GM18511 (cell line): Measurements from ENCODE around the gene ITGB5.

Source experiments
- ATAC-seq: cut with Tn5 transposase; IDR thresholded peaks from one replicate; pipeline ENCODE4 v1.9.1; 2021; ENCODE audit warnings: mild to moderate bottlenecking, moderate library complexity; ENCODE audit not compliant: unreplicated experiment

Gene ITGB5

DNA sequence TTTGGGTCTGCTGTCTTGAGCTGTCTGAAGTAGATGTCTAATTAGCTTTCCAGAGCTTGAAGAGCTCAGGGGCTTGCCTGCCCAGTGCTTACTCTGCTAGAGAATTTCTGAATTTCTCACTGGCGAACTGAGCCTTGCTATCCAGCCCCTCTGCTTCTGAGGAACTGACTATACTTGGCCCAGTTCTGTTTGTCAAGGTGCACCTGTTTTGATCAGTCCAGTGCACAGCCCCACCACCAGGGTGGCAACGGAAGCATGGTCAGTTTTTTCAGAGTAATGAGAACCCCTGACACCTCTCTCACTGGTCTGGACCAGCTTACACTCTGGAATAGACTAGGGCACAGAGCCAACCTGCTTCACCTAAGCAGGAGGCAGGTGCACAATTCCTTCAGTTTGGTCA, 25.2 kb downstream of the ITGB5 start:
- no peak for ATAC-seq

DNA sequence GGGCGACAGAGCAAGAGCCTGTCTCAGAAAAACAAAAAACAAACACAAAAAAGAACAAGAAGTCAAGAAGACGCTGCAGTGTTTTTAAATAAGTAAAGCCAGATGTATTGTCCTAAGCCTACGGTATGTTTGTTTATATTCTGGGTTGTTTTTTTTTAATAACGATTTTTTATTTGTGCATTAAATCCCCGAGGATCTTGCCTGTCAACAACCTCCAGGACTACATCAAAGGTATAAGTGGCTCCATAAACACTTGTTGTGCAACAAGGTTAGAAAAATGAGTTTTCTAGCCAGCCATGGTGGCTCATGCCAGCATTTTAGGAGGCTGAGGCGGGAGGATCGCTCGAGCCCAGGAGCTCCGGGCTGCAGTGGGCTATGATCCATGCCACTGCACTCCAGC, 26.1 kb downstream of the ITGB5 start:
- no peak for ATAC-seq

DNA sequence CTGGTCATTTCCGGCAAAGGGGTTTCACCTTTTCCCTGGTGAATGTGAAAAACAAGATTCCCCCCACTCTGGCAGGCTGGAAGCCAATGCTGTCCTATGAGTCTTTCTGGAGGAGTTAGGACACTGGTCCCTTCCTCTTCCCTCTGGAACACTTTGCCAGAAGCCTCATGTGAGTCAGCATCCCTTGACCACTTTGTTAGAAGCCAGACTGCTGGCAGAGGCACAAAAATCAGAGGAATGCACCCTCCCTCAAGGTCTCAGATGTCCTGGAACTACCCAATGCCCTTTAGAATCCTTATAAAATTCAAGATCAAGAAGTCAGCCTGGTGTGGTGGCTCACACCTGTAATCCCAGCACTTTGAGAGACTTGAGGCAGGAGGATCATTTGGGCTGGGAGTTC, 26.6 kb downstream of the ITGB5 start:
- ATAC-seq: no peak

DNA sequence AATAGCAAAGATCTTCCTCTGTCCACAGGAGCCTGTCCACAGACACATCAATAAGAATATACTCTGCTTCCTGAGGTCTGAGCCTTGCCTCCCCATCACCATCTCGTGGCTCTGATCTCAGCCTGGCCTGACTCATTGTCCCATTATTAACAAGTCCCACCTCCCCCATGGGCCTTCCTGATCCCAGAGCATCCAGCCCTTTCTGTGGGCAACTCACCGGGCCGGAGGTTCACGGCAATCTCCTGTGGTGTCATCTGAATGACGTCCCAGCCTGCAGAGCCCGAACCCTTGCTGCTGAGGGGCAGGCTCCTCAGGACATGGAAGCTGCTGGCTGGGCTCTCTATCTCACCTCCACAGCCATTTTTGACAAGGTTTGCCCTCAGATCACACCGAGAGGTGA, 28.1 kb downstream of the ITGB5 start:
- ATAC-seq: no peak

DNA sequence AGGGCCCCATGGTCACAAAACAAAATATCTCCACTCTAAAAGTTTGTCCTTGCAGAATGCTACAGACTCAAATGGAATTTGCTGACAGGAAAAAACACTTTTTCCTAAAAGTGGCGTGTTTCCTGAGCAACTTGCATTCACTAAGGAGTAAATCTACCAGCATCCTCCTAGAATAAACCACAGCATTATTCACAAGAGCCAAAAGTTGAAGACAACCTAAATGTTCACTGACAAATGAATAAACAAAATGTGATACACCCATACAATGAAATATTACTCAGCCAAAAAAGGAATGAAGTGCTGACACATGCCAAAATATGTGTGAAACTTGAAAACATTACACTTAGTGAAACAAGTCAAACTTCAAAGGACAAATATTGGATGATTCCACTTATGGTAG, 28.9 kb downstream of the ITGB5 start:
- ATAC-seq: no peak

DNA sequence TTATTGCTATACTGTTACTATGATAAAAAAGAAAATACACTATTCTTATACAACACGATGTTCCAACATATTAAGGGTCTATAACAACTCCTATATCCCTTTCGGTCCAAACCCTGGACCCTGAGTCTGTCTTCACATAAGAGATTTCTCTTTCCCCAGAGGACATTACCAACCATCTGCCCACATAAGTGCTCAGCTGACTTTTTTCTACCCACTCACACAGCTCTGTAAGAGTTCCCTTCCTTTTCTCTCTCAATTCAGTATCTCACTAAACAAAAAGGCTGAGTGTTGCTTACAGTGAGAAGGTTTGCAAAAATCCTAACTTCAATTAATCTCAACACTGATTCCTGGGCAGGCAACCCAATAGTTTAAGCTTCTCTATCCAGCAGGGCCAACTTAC, 30.5 kb downstream of the ITGB5 start:
- no peak for ATAC-seq

DNA sequence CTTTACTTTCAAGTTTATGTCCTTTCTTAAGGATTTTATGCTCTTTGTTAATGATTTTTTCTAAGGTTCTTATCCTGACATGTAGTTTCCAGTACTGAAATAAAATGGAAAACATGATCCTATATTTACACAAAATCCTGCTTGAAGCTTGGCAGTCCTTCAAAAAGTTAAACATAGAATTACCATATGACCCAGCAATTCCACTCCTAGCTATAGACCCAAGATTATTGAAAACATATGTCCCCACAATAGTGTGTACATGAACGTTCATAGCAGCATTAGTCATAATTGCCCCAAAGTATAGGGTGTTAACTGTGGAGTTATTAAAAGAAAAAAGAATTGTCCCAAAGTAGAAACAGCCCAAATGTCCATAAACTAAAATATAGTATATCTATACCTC, 33.2 kb downstream of the ITGB5 start:
- ATAC-seq: no peak

DNA sequence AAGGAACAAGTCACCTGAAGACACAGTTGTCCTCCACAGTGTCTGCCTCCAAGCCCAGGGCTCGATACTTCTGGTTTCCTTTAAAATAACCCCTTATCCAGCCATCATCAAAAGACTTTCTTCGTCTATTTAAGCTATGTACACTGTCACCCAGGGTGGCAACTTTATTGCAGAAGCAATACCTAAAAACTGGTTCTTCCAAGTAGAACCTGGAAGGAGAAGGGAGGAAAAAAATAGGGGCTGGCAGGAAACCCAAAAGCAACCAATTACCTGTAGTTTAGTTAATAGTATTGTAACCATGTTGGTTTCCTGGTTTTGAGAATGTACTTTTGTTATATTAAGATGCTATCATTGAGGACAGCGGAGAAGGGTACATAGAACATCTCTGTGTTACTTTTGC, 33.7 kb downstream of the ITGB5 start:
- ATAC-seq: no peak

DNA sequence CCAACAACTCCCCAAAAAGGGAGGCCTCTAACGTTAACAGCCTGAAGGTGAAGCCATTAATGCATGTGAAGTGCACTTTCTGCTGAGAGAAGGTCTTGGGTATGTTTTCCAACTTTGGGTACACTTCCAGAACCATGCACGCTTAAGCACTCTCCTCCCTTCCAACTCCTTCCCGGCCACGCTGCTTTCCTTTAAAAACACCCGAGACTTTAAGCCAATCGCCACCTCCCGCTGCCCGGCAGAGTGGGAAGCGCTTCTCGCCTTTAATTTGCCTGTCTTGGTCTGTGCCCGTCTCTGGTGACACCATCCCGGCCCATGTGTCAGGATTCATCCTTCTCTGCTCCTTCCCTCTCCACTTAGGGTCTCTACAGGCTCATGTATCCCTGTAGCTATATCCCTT, 35.3 kb downstream of the ITGB5 start:
- ATAC-seq: no peak

DNA sequence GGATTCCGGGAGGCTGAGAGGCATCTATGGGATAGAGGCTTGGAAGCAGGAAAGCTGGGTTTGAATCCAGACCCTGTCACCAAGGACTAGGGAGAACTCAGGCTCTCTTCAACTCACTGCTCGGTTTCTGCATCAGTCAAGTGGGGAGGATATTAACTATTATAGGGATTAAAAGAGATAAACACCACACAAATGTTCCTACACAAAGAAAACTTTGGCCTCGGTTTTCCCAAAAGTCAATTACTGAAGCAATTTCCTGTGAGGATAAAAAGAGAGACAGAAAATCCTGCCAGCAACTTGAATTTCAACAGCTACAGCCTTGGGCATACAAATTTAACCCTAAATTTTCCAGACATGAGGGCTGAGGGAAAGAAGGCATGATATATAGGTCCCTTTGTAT, 36.0 kb downstream of the ITGB5 start:
- no peak for ATAC-seq

DNA sequence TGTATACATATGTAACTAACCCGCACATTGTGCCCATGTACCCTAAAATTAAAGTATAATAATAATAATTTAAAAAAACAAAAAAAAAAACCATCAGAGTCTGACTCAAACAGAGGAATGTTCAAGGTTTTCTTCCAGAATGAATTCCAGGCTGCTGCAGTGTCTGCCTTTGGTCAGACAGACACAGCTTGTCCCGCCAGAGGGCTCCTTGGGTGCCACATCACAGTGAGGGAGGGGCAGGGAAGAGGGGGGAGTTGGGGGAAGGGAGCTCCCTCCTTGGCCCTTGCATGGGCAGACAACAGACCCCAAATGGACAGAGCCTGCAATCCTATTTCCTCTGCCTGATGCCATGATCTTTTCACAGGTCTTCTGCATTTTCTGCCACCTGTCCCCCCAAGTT, 36.5 kb downstream of the ITGB5 start:
- no peak for ATAC-seq

DNA sequence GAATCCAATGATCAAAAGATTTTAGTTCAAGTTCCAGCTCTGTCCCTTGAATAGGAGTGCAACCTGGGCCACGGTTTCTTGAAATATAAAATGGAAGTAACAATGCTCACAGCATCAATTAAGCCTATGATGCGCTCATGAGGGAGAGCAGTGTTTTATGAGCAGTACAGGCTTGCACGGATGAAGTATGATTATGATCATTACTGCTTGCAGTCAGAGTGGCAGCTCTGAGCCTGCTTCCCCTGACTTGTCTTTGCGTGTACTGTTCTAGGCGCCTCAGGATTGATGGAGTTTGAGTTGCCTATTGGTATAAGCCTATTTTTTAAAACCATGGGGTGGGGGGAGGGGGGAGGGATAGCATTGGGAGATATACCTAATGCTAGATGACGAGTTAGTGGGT, 37.0 kb downstream of the ITGB5 start:
- no peak for ATAC-seq

DNA sequence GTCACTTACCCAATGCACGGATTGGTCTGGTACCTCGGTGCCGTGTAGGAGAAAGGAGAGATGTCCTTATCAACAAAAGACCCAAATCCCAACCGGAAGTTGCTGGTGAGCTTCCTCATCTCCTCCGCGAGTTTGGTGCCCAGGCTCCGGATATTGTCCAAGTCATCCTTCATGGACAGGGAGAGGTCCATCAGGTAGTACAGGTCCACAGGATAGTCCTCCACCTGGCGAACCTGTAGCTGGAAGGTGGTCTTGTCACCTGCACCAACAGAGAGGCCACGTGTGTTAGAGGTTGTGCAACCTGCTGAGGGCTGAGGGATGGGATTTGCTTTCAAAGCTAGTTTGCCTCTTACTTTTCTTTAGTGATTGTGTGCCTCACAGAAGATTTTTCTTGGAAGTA, 38.9 kb downstream of the ITGB5 start:
- ATAC-seq: no peak

DNA sequence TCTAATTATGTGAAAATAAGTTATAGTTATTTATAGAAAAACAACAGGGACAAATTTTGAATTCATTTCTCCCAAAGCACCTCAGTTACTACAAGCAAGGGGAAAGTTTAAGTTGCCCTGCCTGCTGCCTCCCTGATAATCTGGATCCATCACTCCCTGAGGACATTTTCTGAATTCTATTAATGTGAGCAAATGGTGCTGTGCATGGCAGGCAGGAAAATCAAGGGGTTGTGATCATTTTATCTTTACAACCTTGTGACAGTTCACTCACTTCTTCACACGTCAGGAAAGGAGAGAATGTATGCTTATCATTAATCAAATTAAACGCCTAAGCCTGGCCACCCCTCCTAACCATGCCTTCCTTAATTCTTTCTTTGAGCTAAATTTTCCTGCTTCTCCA, 39.3 kb downstream of the ITGB5 start:
- no peak for ATAC-seq

DNA sequence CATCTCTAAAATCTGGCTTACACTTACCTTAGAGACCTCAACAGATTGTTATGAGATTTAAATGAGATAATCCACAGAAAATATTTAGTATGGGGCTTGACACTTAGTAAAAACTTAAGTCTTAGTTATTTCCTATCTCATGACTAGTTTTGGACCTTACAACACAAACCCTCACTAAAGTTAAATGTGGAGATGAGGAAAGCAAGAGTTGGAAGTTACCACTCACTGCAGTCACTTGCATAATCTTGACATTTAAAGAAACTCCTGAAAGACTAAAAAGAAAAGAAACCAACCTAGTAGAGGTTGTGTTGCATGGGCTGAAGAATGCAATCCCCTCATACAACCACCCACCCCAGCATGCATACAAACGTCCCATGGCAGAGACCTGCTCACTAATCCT, 40.1 kb downstream of the ITGB5 start:
- ATAC-seq: no peak

DNA sequence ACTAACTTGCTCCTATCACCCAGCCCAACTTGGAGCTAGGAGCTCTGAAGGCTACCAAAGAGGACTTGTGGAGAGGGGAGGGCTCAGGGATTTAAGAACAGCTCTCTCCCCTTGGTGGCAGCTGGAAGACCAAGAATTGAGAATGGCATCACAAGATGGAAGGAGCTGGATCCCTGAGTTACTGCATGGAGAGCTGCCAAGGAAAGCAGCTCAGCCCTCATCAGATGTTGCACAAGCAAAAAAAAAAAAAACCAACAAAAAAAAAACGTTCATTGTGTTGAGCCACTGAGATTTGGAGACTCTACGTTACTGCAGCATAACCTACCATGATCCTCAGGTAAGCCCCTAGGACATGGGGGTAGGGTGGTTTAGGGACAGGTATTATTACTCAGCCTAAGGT, 41.0 kb downstream of the ITGB5 start:
- no peak for ATAC-seq

DNA sequence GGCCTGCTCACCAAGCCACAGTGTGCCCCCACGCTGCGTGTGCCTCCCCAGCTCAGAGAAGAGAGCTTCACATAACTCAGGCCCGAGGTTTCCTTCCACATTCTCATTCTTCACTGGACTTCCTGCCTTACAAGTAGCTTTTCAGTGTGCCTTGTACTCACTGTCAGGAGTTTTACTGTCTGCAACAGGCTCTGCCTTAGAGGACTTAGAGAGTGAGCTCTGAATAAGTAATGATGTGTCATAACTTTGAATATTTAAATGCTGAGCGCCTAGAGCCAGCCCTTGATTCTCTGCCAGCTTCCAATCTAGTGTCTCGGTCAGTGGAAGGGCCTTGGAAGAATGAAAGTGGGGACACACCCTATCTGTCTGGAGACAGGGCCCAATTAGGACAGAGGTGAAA, 41.8 kb downstream of the ITGB5 start:
- ATAC-seq: no peak

DNA sequence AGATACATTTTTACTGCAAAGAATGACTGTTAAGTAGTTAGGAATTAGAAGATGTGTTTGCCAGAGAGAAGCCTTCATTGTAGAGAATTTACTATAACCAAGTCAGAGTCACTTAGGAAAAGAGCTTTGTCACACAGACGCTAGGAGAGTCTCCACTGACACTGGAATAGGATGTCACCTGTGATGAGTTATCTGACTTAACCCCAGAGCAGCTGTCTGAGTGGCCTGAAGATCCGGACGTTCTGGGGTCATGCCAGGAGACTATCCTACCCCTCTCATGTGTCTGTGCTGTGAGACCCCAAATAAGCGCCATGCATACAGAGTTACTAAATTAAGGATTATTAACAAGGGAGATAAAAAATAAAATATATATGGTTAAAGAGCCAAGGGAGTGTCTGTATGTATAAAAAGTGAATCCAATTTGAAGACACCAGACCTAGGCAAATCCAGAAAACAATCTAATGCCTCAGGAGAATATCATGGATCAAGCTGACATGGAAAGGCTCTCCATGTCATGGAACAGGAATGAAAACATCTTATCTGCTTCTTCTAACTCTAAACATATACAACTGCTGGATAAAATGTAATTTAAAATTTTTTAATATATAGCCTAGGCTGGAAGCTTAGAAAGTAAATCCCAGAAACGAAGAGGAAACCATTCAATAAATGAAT, 43.5 kb downstream of the ITGB5 start:
- ATAC-seq: no peak

DNA sequence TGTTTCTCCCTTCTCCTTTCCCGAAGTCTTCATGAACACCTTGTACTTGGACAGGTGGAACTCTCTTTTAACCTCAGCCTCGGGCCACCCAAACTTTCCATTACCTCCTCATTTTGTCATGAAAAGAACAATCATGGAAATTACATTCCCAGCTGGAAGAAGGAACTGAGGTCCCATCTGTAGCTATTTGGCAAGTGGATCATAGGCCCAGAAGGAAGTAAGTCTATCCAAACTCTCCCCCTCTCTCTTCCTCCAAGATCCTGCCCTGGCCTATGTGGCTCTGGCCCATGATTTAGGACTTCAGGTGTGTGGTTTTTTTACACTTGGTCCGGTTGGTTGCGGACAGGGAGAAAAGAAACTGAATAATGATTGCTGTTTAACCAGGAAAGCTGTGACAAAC, 44.1 kb downstream of the ITGB5 start:
- no peak for ATAC-seq

DNA sequence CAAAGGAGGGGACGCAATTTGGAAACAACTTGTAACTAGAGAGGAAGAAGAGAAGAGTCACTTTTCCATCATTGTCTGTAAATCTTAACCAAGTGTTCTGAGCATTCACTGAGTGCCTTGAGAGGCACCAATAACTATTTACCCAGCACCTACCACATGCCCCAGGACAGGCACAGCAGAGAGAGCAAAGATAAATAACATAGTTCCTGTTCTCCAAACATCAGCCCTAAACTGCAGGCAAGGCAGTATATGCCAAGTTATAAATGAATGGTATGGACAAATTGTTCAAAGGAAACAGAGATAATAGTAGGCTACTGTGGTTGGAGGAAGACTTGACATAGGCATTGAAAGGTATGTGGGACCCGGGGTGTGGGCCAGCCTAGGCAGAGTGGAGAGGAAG, 45.6 kb downstream of the ITGB5 start:
- ATAC-seq: no peak

DNA sequence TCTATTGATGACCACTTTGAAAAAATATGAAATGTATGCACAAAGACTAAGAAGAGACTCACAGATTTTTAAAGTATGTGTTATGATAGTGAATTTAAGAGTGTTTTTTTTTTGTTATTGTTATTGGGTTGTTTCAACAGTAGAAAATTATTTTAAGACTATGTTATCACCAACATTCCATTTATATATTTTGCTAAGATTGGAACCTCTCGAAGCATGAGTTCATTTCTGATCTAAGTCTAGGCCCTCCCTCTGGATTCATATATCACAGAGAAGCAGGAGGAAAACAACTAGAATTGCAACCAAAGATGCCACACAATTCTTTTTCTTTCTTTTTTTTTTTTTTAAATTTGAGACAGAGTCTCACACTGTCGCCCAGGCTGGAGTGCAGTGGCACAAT, 46.8 kb downstream of the ITGB5 start:
- no peak for ATAC-seq

DNA sequence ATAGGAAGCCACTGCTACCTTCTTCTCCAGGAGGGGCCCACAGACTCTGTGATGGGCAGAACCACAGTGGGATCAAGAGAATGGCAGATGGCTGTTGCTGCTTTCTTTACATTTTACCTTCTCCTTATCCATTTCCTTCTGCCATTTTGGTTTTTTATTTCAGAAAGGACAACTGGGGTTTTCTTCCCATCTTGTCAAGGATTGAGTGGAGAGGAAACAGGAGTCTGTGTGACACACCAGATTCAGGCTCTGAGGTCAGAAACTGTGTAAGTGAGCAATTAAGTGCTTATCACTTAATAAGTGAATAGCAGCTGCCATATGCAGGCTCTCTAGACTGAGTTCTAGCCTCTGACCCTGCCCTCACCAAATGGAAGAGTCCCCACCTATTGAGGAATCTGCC, 47.3 kb downstream of the ITGB5 start:
- no peak for ATAC-seq

DNA sequence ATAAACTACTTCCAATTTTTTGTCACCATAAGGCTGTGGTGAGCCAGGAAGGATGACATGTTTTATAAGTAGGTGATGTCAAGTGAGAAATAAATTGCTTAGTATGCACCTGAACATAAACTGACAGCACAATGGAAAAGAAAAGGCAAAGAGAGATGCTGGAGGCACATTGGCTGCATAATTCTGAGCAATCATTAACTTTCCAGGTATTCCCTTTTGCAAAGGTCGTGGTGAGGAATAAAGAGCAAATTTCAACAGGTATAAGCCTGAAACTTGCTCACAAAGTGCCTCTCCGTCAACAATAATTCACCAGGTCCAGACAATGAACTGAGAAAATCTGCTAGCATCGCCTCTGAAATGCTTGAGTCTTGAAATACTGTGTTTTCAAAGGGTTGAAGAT, 48.2 kb downstream of the ITGB5 start:
- ATAC-seq: no peak

DNA sequence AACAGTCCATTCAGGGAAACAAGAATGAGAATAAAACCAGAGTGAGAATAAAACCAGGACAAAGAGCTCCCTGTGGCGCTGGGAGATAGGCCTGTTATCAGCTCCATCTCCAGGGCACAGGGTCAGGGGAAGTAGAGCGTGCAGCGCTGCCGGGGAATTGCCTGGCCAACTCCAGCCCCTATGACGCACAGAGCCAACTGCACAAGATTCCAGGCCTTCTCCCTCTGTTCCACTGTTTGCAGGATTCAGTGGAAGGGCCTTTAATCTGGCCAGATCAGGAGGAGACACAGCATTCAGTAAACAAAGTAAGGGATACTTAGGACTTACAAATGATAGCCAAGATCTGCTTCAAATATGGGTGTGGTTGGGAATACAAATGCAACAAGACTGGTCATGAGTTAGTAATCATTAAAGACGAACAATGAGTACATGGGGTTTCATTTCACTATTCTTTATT, 49.4 kb downstream of the ITGB5 start:
- ATAC-seq: no peak
